HEK293 (cell line): Measurements from ENCODE around the gene NDUFAF5.

Experiments used
- CTCF ChIA-PET: fragments of 350-600 bp; formaldehyde crosslinking; extraction: SDS; loops from one replicate; lab custom pipeline; 2021; ENCODE audit warnings: antibody characterized with exemption; lab: Yijun Ruan, JAX
- POLR2A ChIA-PET: fragments of 300-600 bp; formaldehyde crosslinking; extraction: SDS; loops from one replicate; lab custom pipeline; 2020; ENCODE audit warnings: antibody characterized with exemption, inconsistent platforms; lab: Yijun Ruan, JAX
- H3K27ac ChIP-seq: fragments of 200-500 bp; sonication (Bioruptor generic); 2 replicates; pipeline ENCODE4 v1.5.1; 2014; ENCODE audit warnings: low read depth, low read length, control low read depth, inconsistent platforms; ENCODE audit errors: extremely low read depth
- H3K36me3 ChIP-seq, 2 experiments: fragments of 200-500 bp in 1 of 2; sonication (Bioruptor generic) in 1 of 2; 1 replicate in 1 of 2; 2 replicates in 1 of 2; pipeline ENCODE4 v1.5.1; 2014 to 2017; ENCODE audit warnings: inconsistent platforms in 2 of 2, low read length in 2 of 2; ENCODE audit not compliant: control insufficient read depth in 2 of 2, insufficient read depth in 1 of 2
- H3K4me1 ChIP-seq: fragments of 200-500 bp; sonication (Bioruptor generic); 2 replicates; pipeline ENCODE4 v1.5.1; 2014; ENCODE audit warnings: mild to moderate bottlenecking, low read length, inconsistent platforms; ENCODE audit not compliant: control insufficient read depth, insufficient read depth
- H3K4me3 ChIP-seq: 2 replicates; pipeline ENCODE4 v1.5.1; 2011; ENCODE audit warnings: low read depth, mild to moderate bottlenecking, control low read depth, low read length, moderate library complexity
- H3K9me3 ChIP-seq: fragments of 200-500 bp; sonication (Bioruptor generic); 2 replicates; pipeline ENCODE4 v1.5.1; 2014; ENCODE audit warnings: low read depth, low read length, inconsistent platforms; ENCODE audit not compliant: control insufficient read depth, insufficient read depth
- BCL11A ChIP-seq: fragments of 450-650 bp; formaldehyde crosslinking; IDR thresholded peaks from 2 replicates; pipeline ENCODE4 v1.5.1; 2016; ENCODE audit warnings: low read depth, missing biosample characterization, missing genetic modification characterization
- GLIS2 ChIP-seq: fragments of 450-650 bp; formaldehyde crosslinking; IDR thresholded peaks from 2 replicates; pipeline ENCODE4 v1.5.1; 2016; ENCODE audit warnings: missing biosample characterization, missing genetic modification characterization
- IKZF3 ChIP-seq: fragments of 450-650 bp; IDR thresholded peaks from 2 replicates; pipeline ENCODE4 v1.5.0; 2018; ENCODE audit warnings: missing biosample characterization, mild to moderate bottlenecking, missing genetic modification characterization, moderate library complexity
- KLF10 ChIP-seq: fragments of 450-650 bp; IDR thresholded peaks from 2 replicates; pipeline ENCODE4 v1.5.1; 2018; ENCODE audit warnings: missing biosample characterization, mild to moderate bottlenecking, missing genetic modification characterization
- SCRT1 ChIP-seq: fragments of 450-650 bp; formaldehyde crosslinking; IDR thresholded peaks from 2 replicates; pipeline ENCODE4 v1.5.1; 2016; ENCODE audit warnings: missing biosample characterization, missing genetic modification characterization, borderline replicate concordance
- SP3 ChIP-seq: fragments of 450-650 bp; formaldehyde crosslinking; IDR thresholded peaks from 2 replicates; pipeline ENCODE4 v1.5.1; 2016; ENCODE audit warnings: missing biosample characterization, missing genetic modification characterization
- ZBTB17 ChIP-seq: fragments of 450-650 bp; formaldehyde crosslinking; IDR thresholded peaks from 2 replicates; pipeline ENCODE4 v1.5.1; 2016; ENCODE audit warnings: missing biosample characterization, missing genetic modification characterization
- ZBTB48 ChIP-seq: fragments of 450-650 bp; formaldehyde crosslinking; IDR thresholded peaks from 2 replicates; pipeline ENCODE4 v1.5.1; 2016; ENCODE audit warnings: missing biosample characterization, missing genetic modification characterization
- ZBTB8A ChIP-seq: fragments of 450-650 bp; formaldehyde crosslinking; IDR thresholded peaks from 2 replicates; pipeline ENCODE4 v1.5.1; 2016; ENCODE audit warnings: missing biosample characterization, missing genetic modification characterization
- ZNF132 ChIP-seq: fragments of 450-650 bp; formaldehyde crosslinking; IDR thresholded peaks from 2 replicates; pipeline ENCODE4 v1.5.1; 2017; ENCODE audit warnings: missing biosample characterization, missing genetic modification characterization, borderline replicate concordance
- ZNF174 ChIP-seq: fragments of 450-650 bp; formaldehyde crosslinking; IDR thresholded peaks from 2 replicates; pipeline ENCODE4 v1.5.0; 2017; ENCODE audit warnings: missing biosample characterization, mild to moderate bottlenecking, missing genetic modification characterization
- ZNF24 ChIP-seq: fragments of 450-650 bp; formaldehyde crosslinking; IDR thresholded peaks from 2 replicates; pipeline ENCODE4 v1.5.1; 2016; ENCODE audit warnings: missing biosample characterization, missing genetic modification characterization
- ZNF473 ChIP-seq: fragments of 450-650 bp; formaldehyde crosslinking; IDR thresholded peaks from 2 replicates; pipeline ENCODE4 v1.5.1; 2017; ENCODE audit warnings: missing biosample characterization, missing genetic modification characterization
- ZNF585B ChIP-seq: fragments of 450-650 bp; formaldehyde crosslinking; IDR thresholded peaks from 2 replicates; pipeline ENCODE4 v1.5.1; 2016; ENCODE audit warnings: missing biosample characterization, missing genetic modification characterization
- ZNF629 ChIP-seq: fragments of 450-650 bp; formaldehyde crosslinking; IDR thresholded peaks from 2 replicates; pipeline ENCODE4 v1.5.1; 2017; ENCODE audit warnings: missing biosample characterization, missing genetic modification characterization
- ZNF660 ChIP-seq: fragments of 450-650 bp; IDR thresholded peaks from 2 replicates; pipeline ENCODE4 v1.5.1; 2018; ENCODE audit warnings: missing biosample characterization, mild to moderate bottlenecking, missing genetic modification characterization
- ZNF777 ChIP-seq: fragments of 450-650 bp; formaldehyde crosslinking; IDR thresholded peaks from 2 replicates; pipeline ENCODE4 v1.5.1; 2017; ENCODE audit warnings: missing biosample characterization, missing genetic modification characterization, borderline replicate concordance
- TF ChIP-seq, protein P1 (sequence below): fragments of 450-650 bp; formaldehyde crosslinking; IDR thresholded peaks from 2 replicates; pipeline ENCODE4 v1.5.1; 2016; ENCODE audit warnings: missing biosample characterization, missing genetic modification characterization, borderline replicate concordance
- TF ChIP-seq, protein P2 (sequence below): fragments of 450-650 bp; formaldehyde crosslinking; IDR thresholded peaks from 2 replicates; pipeline ENCODE4 v1.5.1; 2016; ENCODE audit warnings: missing biosample characterization, missing genetic modification characterization
- TF ChIP-seq, protein P3 (sequence below): fragments of 450-650 bp; formaldehyde crosslinking; IDR thresholded peaks from 2 replicates; pipeline ENCODE4 v1.5.1; 2016; ENCODE audit warnings: missing biosample characterization, missing genetic modification characterization
- TF ChIP-seq, protein P4 (sequence below): fragments of 450-650 bp; formaldehyde crosslinking; IDR thresholded peaks from 2 replicates; pipeline ENCODE4 v1.5.1; 2016; ENCODE audit warnings: missing biosample characterization, missing genetic modification characterization, borderline replicate concordance

Gene NDUFAF5

DNA sequence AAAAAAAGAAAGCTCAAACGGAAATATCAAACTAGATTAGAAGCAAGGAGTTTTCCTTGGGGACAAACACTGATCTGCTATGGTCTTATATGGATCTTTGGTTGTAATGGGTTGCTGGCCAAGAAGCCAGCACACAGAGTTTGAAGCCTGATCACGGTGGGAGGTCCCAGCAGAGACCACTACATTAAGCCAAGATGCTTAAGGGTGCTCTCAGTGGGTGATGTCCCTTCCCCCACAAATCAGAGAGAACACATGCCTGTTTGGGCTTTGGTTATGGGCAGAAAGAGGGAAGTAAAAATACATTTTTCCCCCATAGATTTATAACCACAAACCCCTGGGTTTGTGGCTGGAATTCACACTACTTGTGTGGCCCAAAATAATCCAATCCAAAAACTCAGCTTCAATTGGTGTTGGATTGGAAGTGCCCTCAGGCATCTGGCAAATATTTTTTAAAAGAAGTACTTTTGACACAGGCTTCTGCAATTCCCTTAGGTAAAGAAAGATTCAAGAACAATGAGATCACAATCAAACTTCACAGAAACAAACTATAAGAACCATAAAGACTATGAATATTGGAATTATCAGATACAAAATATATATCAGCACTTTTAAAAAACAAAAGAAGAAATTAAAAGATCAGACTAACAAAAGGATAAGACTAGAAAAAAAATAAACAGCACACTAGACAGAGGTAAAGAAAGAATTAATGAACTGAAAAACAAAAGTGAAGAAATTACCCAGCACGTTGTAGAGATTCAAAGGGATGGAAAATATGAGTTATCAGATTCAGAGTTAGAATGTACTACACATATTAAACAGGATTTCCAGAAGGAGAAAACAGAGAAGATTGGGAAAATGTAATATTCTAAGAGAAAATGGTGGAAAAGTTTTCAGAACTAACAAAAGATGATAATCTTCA, 44.8 kb upstream of the NDUFAF5 start (continued):
- TF ChIP-seq, protein P1, sequence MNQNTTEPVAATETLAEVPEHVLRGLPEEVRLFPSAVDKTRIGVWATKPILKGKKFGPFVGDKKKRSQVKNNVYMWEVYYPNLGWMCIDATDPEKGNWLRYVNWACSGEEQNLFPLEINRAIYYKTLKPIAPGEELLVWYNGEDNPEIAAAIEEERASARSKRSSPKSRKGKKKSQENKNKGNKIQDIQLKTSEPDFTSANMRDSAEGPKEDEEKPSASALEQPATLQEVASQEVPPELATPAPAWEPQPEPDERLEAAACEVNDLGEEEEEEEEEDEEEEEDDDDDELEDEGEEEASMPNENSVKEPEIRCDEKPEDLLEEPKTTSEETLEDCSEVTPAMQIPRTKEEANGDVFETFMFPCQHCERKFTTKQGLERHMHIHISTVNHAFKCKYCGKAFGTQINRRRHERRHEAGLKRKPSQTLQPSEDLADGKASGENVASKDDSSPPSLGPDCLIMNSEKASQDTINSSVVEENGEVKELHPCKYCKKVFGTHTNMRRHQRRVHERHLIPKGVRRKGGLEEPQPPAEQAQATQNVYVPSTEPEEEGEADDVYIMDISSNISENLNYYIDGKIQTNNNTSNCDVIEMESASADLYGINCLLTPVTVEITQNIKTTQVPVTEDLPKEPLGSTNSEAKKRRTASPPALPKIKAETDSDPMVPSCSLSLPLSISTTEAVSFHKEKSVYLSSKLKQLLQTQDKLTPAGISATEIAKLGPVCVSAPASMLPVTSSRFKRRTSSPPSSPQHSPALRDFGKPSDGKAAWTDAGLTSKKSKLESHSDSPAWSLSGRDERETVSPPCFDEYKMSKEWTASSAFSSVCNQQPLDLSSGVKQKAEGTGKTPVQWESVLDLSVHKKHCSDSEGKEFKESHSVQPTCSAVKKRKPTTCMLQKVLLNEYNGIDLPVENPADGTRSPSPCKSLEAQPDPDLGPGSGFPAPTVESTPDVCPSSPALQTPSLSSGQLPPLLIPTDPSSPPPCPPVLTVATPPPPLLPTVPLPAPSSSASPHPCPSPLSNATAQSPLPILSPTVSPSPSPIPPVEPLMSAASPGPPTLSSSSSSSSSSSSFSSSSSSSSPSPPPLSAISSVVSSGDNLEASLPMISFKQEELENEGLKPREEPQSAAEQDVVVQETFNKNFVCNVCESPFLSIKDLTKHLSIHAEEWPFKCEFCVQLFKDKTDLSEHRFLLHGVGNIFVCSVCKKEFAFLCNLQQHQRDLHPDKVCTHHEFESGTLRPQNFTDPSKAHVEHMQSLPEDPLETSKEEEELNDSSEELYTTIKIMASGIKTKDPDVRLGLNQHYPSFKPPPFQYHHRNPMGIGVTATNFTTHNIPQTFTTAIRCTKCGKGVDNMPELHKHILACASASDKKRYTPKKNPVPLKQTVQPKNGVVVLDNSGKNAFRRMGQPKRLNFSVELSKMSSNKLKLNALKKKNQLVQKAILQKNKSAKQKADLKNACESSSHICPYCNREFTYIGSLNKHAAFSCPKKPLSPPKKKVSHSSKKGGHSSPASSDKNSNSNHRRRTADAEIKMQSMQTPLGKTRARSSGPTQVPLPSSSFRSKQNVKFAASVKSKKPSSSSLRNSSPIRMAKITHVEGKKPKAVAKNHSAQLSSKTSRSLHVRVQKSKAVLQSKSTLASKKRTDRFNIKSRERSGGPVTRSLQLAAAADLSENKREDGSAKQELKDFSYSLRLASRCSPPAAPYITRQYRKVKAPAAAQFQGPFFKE (tag by site-specific recombination) = no peak
- TF ChIP-seq SP3 = no peak
- TF ChIP-seq ZNF24 (tag by site-specific recombination) = no peak

DNA sequence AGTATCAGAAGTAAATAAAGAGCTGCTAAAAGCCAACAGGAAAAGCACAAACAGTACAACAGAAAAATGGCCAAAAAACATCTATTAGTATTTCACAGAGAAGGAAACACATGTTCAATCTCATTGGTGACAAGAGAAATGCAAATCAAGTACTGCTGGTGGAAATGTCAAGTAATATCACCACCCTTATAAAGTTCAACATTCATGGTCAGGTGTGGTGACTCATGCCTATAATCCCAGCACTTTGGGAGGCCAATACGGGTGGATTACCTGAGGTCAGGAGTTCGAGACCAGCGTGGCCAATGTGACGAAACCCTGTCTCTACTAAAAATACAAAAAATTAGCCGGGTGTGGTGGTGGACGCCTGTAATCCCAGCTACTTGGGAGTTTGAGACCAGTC, 42.9 kb upstream of the NDUFAF5 start:
- peaks cover 0 to 26% of the 10 kb centered on the region in 2 experiments; a peak in 2 of 3 replicates for H3K36me3 ChIP-seq
- TF ChIP-seq SCRT1 (tag by site-specific recombination) (no peak), ZBTB17 (tag by site-specific recombination) (no peak), KLF10 (tag by site-specific recombination) (no peak), IKZF3 (tag by site-specific recombination) (no peak), ZNF473 (tag by site-specific recombination) (no peak), ZNF777 (no peak), ZNF174 (no peak), BCL11A (tag by site-specific recombination) (no peak), ZNF585B (no peak), ZBTB8A (tag by site-specific recombination) (no peak), ZNF629 (tag by site-specific recombination) (no peak), ZNF132 (tag by site-specific recombination) (no peak), GLIS2 (no peak), ZBTB48 (tag by site-specific recombination) (no peak), ZNF660 (no peak)
- TF ChIP-seq, protein P2, sequence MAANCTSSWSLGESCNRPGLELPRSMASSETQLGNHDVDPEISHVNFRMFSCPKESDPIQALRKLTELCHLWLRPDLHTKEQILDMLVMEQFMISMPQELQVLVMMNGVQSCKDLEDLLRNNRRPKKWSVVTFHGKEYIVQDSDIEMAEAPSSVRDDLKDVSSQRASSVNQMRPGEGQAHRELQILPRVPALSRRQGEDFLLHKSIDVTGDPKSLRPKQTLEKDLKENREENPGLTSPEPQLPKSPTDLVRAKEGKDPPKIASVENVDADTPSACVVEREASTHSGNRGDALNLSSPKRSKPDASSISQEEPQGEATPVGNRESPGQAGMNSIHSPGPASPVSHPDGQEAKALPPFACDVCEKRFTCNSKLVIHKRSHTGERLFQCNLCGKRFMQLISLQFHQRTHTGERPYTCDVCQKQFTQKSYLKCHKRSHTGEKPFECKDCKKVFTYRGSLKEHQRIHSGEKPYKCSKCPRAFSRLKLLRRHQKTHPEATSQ (tag by site-specific recombination) = no peak
- TF ChIP-seq, protein P3, sequence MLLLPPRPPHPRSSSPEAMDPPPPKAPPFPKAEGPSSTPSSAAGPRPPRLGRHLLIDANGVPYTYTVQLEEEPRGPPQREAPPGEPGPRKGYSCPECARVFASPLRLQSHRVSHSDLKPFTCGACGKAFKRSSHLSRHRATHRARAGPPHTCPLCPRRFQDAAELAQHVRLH (tag by site-specific recombination) = no peak
- TF ChIP-seq, protein P4, sequence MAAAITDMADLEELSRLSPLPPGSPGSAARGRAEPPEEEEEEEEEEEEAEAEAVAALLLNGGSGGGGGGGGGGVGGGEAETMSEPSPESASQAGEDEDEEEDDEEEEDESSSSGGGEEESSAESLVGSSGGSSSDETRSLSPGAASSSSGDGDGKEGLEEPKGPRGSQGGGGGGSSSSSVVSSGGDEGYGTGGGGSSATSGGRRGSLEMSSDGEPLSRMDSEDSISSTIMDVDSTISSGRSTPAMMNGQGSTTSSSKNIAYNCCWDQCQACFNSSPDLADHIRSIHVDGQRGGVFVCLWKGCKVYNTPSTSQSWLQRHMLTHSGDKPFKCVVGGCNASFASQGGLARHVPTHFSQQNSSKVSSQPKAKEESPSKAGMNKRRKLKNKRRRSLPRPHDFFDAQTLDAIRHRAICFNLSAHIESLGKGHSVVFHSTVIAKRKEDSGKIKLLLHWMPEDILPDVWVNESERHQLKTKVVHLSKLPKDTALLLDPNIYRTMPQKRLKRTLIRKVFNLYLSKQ (tag by site-specific recombination) = no peak
- no peaks in the 10 kb centered on the region for H3K4me1 ChIP-seq
- no peak overlapping the region for H3K4me3 ChIP-seq
- POLR2A ChIA-PET = interaction anchor here (1.0 kb wide), 1 partner anchor 43 kb away, joined by 3 read pairs; the partner anchor contains the start of genes ESF1 and NDUFAF5
- no peak overlapping the region for H3K27ac ChIP-seq
- H3K9me3 ChIP-seq = no peaks in the 10 kb centered on the region
- CTCF ChIA-PET = no interaction called here
